ENCODE measurements around the gene YAE1.
A peak's percentile ranks its signal among the peaks of the same experiment; 100 is the strongest.

YAE1 gene

GRCh38 chr7:39550411-39550810, 15.8 kb upstream of the YAE1 start:
- no peak for DNase-seq

GRCh38 chr7:39553436-39553835, 12.8 kb upstream of the YAE1 start:
- DNase-seq = no peak

More at GRCh38 chr7:39550411-39550810, 15.8 kb upstream of the YAE1 start:
- intact Hi-C loops (cut with DNase I) = no loop called here

GRCh38 chr7:39554583-39555165, 11.5 kb upstream of the YAE1 start:
- intact Hi-C loops (cut with DNase I) = no loop called here
- DNase-seq = no peak

More at GRCh38 chr7:39553436-39553835, 12.8 kb upstream of the YAE1 start:
- intact Hi-C loops (cut with DNase I) = no loop called here

DNA sequence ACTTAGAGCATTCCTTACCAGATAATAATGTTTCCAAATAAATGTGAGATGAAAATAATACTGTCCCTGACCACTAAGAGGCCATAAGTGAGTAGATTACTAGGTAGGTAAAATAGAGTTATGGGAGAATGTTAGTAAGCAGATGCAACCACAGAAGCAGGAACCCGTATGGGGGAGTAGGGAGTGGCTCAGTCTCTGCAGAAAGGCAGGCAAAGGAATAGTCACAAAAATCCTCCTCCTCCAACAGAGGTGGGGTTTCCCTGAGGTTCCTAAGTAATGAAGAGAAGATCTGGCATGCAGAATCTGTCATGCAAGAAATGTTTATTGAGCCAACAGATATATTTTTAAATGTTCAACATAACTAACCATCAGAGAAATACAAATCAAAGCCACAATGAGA, 9.0 kb upstream of the YAE1 start:
- no peak for DNase-seq
- intact Hi-C loops (cut with DNase I) = no loop called here

DNA sequence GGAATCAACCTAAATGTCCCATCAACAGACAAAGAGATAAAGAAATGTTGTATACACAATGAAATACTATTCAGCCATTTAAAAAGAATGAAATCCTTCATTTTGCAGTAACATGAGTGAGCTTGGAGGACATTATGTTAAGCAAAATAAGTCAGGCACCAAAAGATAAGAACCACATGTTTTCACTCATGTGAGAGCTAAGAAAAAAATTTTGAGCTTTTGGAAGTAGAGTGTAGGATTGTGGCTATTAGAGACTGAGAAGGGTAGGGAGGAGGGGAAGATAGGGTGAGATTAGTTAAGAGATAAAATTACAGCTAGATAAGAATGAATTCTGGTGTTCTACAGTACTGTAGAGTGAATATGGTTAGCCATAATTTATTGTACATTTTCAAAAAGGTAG, 8.3 kb upstream of the YAE1 start:
- intact Hi-C loops (cut with DNase I) = no loop called here
- DNase-seq = no peak

GRCh38 chr7:39560408-39560807, 5.8 kb upstream of the YAE1 start:
- no peak for DNase-seq
- intact Hi-C loops (cut with DNase I) = no loop called here

- DNase-seq = no peak
- intact Hi-C loops (cut with DNase I) = no loop called here
These were observed 5.2 kb upstream of the YAE1 start for GRCh38 chr7:39560997-39561396.

DNA sequence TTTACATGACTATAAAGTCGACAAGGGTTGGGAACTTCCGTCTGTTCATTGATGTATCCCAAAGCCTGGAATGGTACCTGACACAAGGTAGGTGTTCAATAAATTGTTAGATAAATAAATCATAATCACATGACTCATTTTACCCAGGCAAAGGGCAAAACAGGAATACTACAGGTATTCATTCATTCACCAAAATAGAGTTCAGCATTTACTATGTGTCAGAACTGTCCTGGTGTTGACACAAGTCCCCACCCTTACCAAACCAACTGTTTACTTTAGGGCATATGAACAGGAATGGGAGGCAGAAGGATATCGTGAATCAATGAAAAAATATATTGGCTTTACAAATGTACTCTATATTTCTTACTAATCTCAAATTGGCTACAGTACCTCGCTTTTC, 666 bp upstream of the YAE1 start:
- intact Hi-C loops (cut with DNase I) = loop anchor here (5.0 kb wide), 1 partner anchor 57 kb away; the partner anchor contains the start of gene RALA
- no peak for DNase-seq

- no peak for DNase-seq
- intact Hi-C loops (cut with DNase I) = loop anchor here (5.0 kb wide), 1 partner anchor 55 kb away; the partner anchor contains the start of gene RALA
These were observed 1.1 kb downstream of the YAE1 start for GRCh38 chr7:39567294-39567693.

DNA sequence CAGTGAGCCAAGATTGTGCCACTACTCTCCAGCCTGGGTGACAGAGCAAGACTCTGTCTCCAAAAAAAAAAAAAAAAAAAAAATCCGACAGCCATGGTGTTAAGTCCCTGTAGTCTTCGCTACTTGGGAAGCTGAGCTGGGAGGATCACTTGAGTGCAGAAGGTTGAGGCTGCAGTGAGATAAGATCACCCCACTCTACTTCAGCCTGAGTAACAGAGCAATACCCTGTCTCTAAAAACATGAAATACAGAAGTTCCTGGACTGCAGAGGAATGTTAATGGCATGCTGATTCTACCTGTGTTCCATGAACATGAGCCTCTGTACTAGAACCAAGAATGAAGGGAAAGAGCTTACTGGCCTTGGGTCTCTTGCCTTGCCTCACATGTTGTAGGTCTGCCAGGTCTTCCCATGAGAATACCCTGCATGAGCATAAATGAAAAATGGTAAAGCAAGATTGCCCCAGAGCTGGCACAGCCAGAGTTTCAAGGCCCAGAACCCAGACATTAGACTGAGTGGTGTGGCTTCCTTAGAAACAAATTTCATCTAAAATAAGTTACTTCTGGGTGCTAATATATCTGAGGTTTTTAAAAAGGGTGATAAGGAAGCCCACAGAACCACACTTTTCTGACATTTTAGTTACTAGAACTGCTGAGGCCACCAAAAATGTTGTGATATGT, 8.6 kb downstream of the YAE1 start:
- DNase-seq = no peak
- intact Hi-C loops (cut with DNase I) = no loop called here

DNA sequence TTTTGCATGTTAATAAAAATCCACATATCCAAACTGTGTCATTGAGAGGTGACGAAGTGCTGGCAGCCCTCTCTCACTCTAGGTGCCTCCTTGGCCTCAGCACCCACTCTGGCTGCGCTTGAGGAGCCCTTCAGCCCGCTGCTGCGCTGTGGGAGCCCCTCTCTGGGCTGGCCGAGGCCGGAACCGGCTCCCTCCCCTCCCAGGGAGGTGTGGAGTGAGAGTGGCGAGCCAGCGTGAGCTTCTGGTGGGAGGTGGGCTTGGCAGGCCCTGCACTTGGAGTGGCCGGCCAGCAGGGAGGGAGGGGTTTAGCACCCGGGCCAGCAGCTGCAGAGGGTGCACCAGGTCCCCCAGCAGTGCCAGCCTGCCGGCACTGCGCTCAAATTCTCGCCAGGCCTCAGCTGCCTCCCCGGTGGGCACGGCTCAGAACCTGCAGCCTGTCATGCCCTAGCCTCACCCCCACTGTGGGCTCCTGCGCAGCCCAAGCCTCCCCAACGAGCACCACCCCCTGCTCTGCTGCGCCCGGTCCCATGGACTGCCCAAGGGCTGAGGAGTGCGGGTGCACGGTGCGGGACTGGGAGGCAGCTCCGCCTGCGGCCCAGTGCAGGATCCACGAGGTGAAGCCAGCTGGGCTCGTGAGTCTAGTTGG, 11.1 kb downstream of the YAE1 start:
- intact Hi-C loops (cut with DNase I) = no loop called here
- no peak for DNase-seq

DNA sequence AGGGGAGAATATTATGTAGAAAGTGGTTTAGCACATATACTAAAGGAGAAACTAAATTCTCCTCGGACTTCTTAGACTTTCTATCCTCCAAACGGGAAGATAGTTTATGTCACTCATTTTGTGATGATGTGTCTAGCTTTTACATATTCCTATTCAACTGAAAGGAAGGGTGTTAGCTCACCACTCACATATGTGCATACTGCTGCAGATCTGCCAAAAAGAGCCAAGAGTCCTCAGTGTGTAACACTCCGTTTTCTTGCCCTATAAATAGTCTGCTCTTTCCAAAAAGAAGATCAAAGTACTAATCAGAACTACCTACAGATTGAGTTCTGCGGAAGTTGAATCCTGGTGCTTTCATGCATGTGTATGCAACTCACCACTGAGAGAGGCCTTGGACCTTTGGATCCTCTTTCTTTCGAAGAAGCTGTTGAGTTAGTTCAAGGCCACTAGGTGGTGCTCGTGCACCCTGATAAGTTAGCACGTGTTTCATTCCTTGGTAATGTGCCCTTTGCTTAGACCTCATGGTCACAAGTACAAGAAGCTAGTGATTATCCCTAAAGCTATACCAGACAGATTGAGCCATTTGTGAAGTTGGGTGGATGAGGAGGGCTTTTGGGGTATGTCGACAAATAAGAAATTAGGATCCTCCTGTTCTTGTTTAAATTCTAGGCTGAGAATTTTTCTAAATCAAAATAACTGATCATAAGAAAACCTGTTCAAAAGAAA, 14.1 kb downstream of the YAE1 start:
- intact Hi-C loops (cut with DNase I) = loop anchor here (5.0 kb wide), 1 partner anchor 167 kb away; no protein-coding TSS in a partner anchor
- DNase-seq = peak; percentile 51 to 93 (median 82)

- DNase-seq = no peak
- intact Hi-C loops (cut with DNase I) = loop anchor here (5.0 kb wide), 1 partner anchor 165 kb away; no protein-coding TSS in a partner anchor
These were observed 16.3 kb downstream of the YAE1 start for GRCh38 chr7:39582536-39582935.

DNA sequence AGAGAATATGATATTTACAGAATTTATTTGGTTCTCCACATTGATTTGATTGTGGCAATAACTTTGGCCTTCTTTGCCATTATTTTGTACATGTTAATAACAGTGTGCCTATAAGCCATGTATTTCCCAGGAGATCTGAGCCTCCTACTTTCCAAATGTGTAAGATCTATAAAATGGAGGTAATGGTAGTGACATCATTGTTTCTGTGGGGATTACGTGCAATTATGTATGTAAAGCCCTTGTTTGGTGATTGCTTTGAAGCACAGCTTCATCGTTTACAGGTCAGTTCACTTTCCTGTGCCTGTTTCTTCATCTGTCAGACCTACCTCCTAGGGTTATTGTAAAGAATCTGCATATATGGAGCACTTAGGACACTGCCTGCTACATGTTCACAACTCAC, 17.3 kb downstream of the YAE1 start:
- intact Hi-C loops (cut with DNase I) = loop anchor here (5.0 kb wide), 1 partner anchor 164 kb away; no protein-coding TSS in a partner anchor
- DNase-seq = no peak

DNA sequence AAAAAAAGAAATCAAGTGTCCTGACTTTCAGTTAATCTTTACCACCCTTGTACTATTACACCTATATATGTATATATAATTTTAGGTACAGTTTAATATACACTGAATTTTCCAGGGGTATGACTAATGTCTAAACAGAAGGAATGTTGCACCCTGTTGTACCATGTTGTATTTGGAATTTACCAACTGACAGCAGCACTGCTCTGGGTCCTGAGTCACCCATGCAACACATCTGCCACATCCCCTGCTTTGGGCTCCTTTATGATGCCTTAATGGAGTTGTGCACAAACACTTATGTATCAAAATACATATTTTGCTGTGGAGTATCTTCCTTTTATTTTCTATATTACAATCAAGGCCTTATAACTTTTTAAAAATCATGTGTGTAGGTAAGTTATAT, 21.2 kb downstream of the YAE1 start:
- no peak for DNase-seq
- intact Hi-C loops (cut with DNase I) = no loop called here

DNA sequence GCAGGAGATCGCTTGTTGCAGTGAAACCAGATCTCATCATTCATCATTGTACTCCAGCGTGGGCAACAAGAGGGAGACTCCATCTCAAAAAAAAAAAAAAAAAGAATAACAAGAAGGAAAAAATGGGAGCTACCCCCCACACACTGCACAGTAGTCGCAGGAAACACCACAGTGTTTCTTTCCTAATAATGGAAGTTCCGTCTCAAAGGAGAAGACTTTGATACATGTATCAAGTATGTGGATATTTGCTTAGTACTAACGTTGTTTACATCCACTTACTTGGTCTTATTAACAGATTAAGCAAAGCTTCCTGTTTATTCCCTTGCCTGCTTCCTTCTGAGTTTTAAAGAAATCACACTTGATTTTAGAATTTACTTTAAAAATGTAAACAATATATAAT, 22.2 kb downstream of the YAE1 start:
- intact Hi-C loops (cut with DNase I) = no loop called here
- no peak for DNase-seq

GRCh38 chr7:39589323-39590111, 23.3 kb downstream of the YAE1 start:
- intact Hi-C loops (cut with DNase I) = no loop called here

GRCh38 chr7:39592586-39592985, 26.4 kb downstream of the YAE1 start:
- intact Hi-C loops (cut with DNase I) = no loop called here
- DNase-seq = no peak

More at GRCh38 chr7:39589323-39590111, 23.3 kb downstream of the YAE1 start:
- no peak for DNase-seq

Data from head of caudate nucleus (tissue), 42 donors.